RKO (cell line): ENCODE results near the gene ARL15.

ENCODE experiments used
- DNase-seq: peaks from one replicate; pipeline ENCODE4 v3.0.0-alpha.2; 2016; ENCODE audit warnings: low spot score

ARL15 gene

GRCh38 chr5:54156577-54156976 lies 153.8 kb downstream of the ARL15 start:
- no peak for DNase-seq

GRCh38 chr5:54150841-54151240 lies 159.5 kb downstream of the ARL15 start:
- DNase-seq = no peak

- DNase-seq = no peak
Measured at GRCh38 chr5:54148858-54149257, 161.5 kb downstream of the ARL15 start.

DNA sequence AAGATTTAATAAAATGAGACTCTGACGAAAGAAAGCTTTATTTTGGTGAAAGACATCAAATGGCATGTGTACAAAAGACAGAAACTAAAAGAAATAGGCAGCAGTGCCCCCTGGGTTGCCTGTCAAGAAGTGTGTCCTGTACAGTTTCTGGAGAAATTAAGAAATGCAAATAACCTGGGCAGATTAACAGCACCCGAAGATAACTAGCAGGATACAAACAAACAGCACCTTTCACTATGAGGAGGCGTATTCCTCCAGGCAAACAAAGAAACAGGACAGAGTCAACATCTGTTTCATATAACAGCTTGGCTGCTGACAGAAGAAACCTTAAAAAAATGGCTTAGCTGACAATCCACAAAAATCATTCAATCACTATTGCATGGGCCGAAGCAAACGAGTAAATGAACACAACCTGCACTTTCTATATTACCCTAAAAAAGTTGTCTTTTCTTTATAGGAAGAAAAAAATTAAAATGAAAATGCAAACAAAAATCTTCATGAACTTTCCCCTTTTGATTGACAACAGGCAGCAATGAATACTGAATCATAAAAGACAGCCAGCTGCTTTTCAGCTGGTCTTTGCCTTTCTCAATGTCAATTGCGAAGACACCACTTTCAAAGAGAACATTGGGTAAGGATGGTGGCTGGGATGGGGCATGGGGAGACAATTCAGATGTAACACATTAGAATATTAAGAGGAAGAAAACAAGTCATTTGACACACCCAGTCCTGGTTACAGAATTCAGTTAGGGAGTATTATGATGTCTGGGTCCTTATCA lies 162.1 kb downstream of the ARL15 start:
- no peak for DNase-seq

DNA sequence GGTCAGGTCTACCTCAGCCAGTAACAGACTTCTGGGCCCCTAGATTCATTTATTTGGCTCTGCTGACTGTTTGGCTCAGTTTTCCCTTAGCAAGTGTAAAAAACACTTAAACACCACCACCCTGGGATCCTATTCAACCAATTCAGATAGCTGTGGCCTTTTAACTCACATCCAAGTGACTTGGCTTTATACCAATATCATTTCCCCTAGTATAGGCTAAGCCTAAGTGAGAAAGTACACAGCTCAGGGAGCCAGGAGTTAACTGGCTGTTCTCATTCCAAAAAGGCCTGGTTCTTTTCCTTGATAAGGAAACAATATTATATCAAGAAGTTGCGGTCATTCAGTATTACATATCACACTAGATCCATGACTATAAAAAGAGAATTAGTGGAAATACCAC lies 163.5 kb downstream of the ARL15 start:
- DNase-seq = no peak

GRCh38 chr5:54146390-54146789 lies 164.0 kb downstream of the ARL15 start:
- no peak for DNase-seq

- no peak for DNase-seq
Measured at GRCh38 chr5:54140247-54140840, 170.0 kb downstream of the ARL15 start.

GRCh38 chr5:54136516-54137440 lies 173.6 kb downstream of the ARL15 start:
- DNase-seq = no peak

- DNase-seq = peak; percentile 14
Measured at GRCh38 chr5:54135042-54135441, 175.3 kb downstream of the ARL15 start.

- DNase-seq = no peak
Measured at GRCh38 chr5:54133917-54134316, 176.5 kb downstream of the ARL15 start.

DNA sequence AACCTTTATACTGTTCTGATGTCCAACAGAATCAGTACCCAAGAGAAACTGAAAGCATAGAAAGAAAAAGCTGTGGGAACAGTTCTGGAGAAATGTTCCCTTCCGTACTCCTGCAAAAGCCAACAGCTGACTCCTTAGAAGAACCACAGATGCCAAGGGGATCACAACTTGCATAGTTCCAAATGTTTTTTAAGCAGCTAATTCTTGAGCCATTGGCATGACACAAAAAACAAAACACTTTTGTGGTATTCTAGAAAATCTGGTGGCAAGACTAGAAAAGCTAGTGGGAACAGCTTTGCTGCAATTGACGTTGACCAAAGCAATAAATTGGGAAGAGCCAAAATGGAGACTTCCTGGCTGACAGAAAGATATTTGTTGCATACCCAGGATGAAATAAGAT lies 189.9 kb downstream of the ARL15 start:
- no peak for DNase-seq

- DNase-seq = no peak
Measured at GRCh38 chr5:54117957-54118356, 192.4 kb downstream of the ARL15 start.

GRCh38 chr5:54115735-54116403 lies 194.5 kb downstream of the ARL15 start:
- DNase-seq = peak; percentile 7

DNA sequence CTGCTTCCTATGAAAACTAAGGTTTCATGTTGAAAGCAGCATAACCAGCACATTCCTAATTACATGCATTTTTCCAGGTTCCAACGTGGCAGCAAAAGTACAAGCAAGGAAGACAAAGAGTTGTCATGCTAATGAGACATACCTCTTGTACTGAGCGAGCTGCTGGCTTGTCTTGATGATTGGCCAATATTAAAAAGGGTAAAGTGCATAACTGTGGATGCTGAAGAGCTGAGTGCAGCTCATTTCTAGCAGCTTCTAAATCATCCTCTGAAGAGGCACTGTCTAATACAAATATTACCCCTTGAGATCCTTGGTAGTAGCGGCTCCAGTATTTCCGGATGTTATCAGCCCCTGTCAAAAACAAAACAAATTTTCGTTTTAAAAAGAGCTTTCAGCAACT lies 197.3 kb downstream of the ARL15 start:
- DNase-seq = no peak

GRCh38 chr5:54109626-54110330 lies 200.6 kb downstream of the ARL15 start:
- no peak for DNase-seq

DNA sequence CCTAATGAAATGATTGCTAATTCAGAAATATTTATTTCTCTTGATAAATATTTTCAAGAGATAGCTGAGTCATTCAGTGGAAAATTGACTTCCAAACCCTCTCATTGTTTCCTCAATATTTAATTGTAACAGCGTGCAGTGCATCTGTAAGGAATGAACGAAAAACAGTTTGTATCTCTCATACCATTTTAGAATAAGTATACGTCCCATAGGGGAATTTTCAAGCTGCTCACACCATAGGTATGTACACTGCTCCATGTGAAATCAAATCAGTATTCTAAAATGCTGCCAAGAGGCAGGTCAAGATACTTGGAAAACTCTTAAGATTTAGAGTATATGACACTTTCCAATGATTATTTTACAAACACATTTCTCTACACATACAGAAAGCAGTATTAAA lies 202.2 kb downstream of the ARL15 start:
- DNase-seq = no peak

DNA sequence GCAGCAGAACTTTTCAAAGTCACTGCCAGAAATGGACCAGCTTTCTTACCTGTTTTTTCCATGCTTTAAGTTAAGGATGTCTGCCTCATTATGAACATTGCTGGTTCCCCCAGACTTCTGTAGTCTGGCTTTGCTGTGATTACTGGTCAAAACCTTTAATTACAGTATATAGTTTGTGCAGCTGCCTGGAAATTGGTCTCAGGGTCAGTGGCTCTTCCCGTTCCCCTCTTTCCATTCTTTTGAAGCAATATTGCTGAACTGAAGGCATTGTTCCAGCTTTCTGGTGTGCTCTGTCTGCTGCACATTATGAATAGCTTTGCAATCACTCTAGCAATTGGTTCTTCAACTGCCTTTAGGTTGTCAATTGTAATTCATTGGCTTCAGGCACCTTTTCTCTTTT lies 206.5 kb downstream of the ARL15 start:
- no peak for DNase-seq

DNA sequence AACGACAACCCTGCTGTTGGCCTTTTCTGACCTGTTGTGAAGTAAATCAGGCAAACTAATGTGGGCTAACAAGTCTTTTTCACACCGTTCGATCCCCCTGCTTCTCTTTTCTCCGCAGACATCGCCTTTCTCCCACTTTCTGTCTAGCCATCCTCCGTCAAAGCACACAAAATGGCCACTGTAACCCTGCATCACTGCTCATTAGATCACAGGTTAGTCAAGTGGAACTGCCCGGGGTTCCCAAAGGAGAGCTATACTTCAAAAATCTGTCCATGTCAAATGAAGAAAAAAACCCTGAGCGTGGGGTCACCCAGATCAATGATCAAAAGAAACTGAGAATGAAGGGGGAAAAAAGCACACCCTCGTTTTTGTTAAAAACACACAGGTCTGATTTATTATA lies 212.1 kb downstream of the ARL15 start:
- DNase-seq = no peak

DNA sequence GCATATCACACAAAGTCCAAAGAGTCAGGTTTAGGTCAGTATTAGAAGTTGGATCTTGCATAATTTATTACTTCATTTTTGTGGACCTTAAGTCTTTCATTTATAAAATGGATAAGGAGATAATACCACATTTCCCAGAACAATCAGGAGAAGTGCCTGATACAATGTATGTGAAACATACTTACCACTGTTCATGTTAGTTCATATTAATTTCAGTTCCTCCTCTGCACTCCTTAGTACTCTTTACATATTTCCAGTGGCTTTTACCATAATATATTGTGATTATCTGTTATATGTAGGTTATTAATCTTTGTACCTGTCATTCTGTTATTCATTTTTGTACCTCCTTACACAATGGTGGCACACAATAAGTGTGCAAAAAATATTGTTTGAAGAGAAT lies 214.4 kb downstream of the ARL15 start:
- no peak for DNase-seq

DNA sequence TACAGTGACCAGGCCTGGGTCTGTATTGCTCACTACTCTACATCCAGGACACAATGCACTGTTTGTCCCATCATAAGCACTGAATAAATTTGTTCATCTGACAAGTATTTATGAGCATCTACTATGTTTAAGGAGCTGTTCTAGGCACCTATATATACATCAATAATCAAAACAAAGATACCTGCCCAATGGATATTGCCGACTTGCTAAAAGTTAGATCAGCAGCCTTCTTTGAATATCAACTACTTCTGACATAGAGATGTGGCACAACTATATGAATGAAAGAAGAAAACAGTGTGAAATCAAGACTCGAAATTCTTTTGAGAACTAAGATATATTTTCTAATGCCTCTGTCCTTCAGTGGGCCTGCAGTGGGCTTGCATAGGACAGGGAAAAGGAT lies 215.7 kb downstream of the ARL15 start:
- DNase-seq = no peak

DNA sequence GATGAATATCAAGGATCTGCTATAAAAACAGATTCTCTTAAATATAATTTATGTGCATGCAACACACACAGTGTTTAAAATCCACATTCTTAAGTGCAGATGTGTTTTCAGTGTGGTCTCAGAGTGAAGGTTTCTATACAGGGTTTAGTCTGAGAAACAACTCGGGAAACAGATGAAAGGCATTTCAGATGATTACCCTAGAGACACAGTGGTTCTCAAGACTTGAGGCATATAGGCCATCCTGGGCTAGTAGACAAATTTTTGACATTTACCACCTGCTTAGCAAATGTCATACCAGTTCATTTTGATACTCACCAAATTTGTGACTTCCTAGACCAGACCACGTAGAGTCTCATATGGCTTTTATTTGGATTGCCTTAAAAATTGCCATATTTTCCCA lies 216.5 kb downstream of the ARL15 start:
- DNase-seq = no peak

DNA sequence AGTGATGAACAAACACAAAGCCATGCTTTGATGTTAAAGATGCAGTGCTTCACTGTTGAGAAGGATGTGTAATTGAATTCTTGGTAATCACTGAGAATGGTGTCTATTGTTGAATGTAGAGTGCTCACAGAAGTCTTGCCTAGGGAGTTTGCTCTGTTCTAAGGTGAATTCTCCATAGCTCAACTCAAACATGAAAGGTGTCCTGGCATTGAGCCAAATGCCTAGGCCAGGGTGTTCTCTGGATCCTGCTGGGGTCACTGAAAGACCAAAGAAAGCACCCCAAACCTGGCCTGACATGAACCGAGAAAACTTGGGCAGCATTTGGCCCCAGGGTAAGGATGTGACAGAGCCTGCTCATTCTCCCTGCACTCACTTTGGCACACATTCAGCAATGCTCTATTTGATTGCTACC lies 217.3 kb downstream of the ARL15 start:
- no peak for DNase-seq
